HG03196 (cell line): ENCODE results near the gene SH3TC1.

ENCODE experiments used
- ATAC-seq: cut with Tn5 transposase; IDR thresholded peaks from one replicate; pipeline ENCODE4 v1.9.1; 2021; ENCODE audit not compliant: unreplicated experiment

The SH3TC1 gene

GRCh38 chr4:8198206-8198905 lies 734 bp upstream of the SH3TC1 start:
- peak; percentile 1 for ATAC-seq

- no peak for ATAC-seq
Measured at GRCh38 chr4:8199594-8200301, 658 bp downstream of the SH3TC1 start.

GRCh38 chr4:8200302-8200975 lies 1.3 kb downstream of the SH3TC1 start:
- ATAC-seq, result no peak

GRCh38 chr4:8201321-8201781 lies 2.3 kb downstream of the SH3TC1 start:
- peak; percentile 26 for ATAC-seq

GRCh38 chr4:8202108-8203051 lies 3.3 kb downstream of the SH3TC1 start:
- ATAC-seq, result no peak

DNA sequence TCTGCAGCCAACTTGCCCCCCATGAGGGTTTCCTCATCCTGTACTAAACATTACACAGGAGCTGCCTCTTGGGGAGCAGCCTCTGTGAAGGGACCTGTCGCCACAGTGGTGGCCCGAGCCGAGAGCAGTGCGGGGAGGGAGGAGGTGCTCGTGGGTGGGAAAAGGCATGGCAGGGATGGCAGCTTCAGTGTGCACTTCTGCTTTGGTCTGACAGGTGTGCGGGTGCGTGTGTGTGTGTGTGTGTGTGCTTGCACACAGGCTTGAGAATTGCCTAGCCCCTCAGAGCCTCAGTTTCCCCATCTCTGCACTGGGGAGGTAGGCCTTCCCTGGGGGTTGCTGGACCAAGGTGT lies 3.9 kb downstream of the SH3TC1 start:
- no peak for ATAC-seq

- no peak for ATAC-seq
Measured at GRCh38 chr4:8203817-8204216, 4.7 kb downstream of the SH3TC1 start.

- no peak for ATAC-seq
Measured at GRCh38 chr4:8204576-8205227, 5.6 kb downstream of the SH3TC1 start.

DNA sequence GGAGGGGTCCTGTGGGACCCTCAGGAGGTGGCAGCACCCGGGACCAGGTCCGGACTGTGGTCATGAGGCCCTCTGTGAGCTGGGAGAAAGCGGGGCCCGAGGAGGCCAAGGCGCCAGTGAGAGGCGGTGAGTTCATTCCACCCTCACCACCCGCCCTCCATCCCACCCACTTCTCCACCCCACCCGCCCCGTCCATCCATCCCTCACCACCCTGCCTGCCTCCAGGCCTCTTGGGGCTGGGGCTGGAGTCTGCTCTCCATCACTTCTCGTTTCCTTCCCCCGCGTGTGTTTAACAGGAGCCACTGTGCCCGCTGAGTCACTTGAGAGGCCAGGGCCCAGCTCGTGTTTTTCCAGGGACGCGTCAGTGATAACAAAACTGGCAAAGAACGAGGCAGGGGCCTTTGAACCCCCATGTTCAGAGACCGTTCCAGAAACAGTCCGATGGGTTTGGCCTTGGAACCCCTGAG lies 6.2 kb downstream of the SH3TC1 start:
- ATAC-seq, result no peak

GRCh38 chr4:8205749-8206611 lies 6.9 kb downstream of the SH3TC1 start:
- ATAC-seq, result no peak

DNA sequence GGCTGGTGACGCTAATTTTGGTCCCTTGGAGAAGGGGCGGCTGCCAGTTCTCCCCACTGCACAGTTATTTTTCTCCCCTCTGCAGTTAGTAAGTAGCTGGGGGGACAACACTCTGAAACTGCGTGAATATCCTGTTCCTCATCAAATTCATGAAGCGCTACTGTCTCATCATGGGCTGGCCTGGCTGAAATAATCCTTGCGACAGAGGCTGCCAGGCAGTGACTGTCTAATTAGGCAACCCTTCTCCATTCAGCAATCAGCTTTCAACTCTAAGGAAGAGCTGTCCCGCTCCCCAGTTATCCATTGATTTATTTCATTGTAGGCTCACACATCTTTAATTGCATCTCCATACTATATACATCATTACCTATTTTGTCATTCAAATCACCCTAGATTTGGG lies 8.2 kb downstream of the SH3TC1 start:
- no peak for ATAC-seq

DNA sequence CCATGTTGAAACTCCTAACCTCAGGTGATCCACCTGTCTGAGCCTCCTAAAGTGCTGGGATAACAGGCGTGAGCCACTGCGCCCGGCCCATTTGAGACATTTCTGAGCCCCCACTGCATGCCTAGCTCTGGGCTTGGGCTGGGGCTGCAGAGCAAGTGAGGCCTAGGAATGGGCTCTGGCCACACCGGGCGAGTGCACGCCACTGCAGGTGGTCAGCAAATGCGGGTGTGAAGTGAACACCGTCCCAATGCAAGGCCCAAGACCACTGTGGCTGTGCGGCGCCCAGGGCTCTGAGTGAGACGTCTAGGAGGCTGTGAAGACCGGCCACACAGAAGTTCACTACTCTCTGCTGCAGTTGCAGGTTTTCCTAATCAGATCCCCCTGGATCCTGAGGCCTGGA lies 9.5 kb downstream of the SH3TC1 start:
- ATAC-seq, result no peak

GRCh38 chr4:8209181-8209874 lies 10.2 kb downstream of the SH3TC1 start:
- ATAC-seq, result no peak

DNA sequence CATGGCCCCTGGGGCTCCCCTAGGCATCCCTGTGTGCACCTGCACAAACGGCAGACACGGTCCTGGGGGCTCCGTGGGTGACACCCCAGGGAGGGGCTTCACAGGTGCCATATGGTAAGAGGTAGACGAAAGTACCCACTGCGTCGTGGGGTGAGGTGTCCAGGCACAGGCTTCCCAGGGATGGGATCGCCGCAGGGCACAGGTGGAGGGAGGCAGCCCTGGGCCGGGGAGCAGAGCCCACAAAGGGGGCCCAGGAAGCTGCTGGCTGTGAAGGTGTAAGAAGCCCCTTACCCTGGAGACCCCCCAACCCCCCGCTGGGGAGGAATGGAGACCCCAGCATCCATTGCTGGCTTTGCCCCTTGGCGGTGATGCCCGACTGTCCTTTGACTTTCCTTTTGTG lies 10.9 kb downstream of the SH3TC1 start:
- no peak for ATAC-seq

DNA sequence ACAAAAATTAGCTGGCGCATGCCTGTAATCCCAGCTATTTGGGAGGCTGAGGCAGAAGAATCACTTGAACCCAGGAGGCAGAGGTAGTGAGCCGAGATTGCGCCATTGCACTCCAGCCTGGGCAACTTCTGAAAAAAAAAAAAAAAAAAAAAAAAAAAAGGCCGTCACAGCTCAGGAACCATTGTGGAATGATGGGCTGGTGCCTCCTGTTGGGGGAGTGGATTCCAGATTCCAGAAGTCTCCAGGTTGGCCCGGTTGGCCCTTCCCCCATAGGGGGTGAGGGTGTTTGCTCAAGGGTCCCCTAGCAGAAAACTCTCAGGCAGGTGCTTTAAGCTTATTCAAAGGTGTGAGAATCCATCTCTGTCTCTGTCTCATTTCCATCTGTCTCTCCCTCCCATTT lies 11.5 kb downstream of the SH3TC1 start:
- no peak for ATAC-seq

DNA sequence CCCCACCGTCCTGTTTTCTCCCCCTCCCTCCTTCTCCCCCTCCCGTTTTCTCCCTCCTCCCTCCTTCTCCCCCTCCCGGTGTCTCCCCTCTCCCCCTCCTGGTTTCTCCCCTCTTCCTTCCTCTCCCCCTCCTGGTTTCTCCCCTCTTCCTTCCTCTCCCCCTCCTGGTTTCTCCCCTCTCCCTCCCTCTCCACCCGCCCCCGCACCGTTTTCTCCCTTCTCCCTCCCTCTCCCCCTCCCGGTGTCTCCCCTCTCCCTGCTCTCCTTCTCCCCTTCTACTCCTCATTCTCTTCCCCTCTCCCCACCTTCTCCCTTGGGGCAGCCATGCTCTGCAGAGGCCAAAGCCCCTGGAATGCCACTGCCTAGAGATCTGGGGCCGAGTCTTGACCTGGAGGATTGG lies 12.2 kb downstream of the SH3TC1 start:
- ATAC-seq, result no peak

DNA sequence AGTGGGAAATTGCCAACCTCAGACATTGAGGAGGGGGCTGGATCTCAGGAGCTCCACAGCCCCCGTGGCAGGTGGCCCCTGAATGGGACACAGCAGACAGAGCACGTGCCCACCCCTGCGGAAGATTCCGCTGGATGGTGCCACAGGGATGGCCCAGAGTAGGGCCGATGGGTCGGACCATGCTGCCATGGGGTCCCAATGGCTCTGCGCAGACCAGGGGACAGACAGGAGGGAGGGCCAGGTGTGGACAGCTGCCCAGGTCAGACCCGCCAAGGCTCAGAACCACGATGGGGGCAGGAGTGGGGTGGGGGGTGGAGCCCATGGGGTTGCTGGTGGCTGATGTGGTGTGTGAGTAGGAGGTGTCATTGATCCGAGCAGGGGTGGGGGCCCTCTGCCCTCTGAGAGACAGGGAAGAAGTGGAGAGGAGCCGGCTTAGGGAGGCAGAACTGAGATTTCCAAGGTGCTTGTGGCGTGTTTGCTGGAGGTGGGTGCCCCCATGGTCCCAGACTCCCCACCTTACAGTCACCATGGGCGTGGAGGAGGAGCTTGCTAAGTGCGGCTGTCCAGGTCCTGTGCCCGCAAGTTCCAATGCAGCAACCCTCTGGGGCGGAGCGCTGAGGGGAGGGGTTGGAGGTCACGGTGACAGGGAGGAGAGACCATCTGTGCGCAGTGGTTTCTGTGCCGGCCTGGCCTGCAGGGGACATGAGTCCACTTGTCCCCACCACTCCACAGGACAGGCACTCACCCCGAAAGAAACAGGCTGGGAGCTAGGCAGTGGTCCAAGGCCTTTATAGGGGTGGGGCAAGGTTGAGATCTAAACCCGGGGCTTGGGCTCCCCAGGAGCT lies 12.9 kb downstream of the SH3TC1 start:
- ATAC-seq, result no peak

- ATAC-seq, result no peak
Measured at GRCh38 chr4:8212622-8213021, 13.5 kb downstream of the SH3TC1 start.
